Astrocyte (in vitro differentiated cells and primary cell): ENCODE measurements around the gene CEBPZOS. TPM values are rescaled to one million over a fixed set of nuclear protein-coding genes. Genes with fewer than 3 reads are reported as not detected.

ENCODE experiments used
- DNase-seq: peaks from one replicate; pipeline ENCODE4 v3.0.0-alpha.2; 2010; ENCODE audit warnings: low read depth
- FAIRE-seq: peaks from 2 replicates; lab custom pipeline; 2011; peaks lifted over from hg19 to GRCh38; lab: Jason Lieb, UNC
- H2AFZ ChIP-seq: 2 replicates; pipeline ENCODE4 v1.6.0; 2012; ENCODE audit warnings: low read depth, low read length, inconsistent platforms
- H3K27ac ChIP-seq: 2 replicates; pipeline ENCODE4 v1.5.1; 2011; ENCODE audit warnings: low read depth, low read length, inconsistent platforms
- H3K27me3 ChIP-seq: 2 replicates; pipeline ENCODE4 v1.6.0; 2011; ENCODE audit warnings: low read length, inconsistent platforms; ENCODE audit not compliant: insufficient read depth
- H3K36me3 ChIP-seq: 2 replicates; pipeline ENCODE4 v1.5.1; 2011; ENCODE audit warnings: low read length, inconsistent platforms; ENCODE audit not compliant: insufficient read depth
- H3K4me1 ChIP-seq: 2 replicates; pipeline ENCODE4 v1.5.1; 2011; ENCODE audit warnings: low read length, inconsistent platforms; ENCODE audit not compliant: insufficient read depth
- H3K4me2 ChIP-seq: 2 replicates; pipeline ENCODE4 v1.6.0; 2012; ENCODE audit warnings: low read length, inconsistent platforms
- H3K4me3 ChIP-seq: 2 replicates; pipeline ENCODE4 v1.5.1; 2011; ENCODE audit warnings: low read depth, mild to moderate bottlenecking, low read length, inconsistent platforms; ENCODE audit not compliant: insufficient read depth
- H3K79me2 ChIP-seq: 2 replicates; pipeline ENCODE4 v1.6.0; 2012; ENCODE audit warnings: mild to moderate bottlenecking, low read length, inconsistent platforms; ENCODE audit not compliant: insufficient read depth
- H3K9ac ChIP-seq: 2 replicates; pipeline ENCODE4 v1.6.0; 2012; ENCODE audit warnings: mild to moderate bottlenecking, low read length, inconsistent platforms
- H3K9me3 ChIP-seq: 2 replicates; pipeline ENCODE4 v1.5.1; 2012; ENCODE audit warnings: low read depth, mild to moderate bottlenecking, low read length, inconsistent platforms; ENCODE audit not compliant: insufficient read depth
- H4K20me1 ChIP-seq: 2 replicates; pipeline ENCODE4 v1.6.0; 2012; ENCODE audit warnings: low read length, inconsistent platforms; ENCODE audit not compliant: insufficient read depth
- H3K27ac Mint-ChIP-seq: one replicate; pipeline ENCODE4 v1.8.0; 2021; ENCODE audit warnings: mild to moderate bottlenecking, mixed read lengths; ENCODE audit not compliant: unreplicated experiment
- H3K27me3 Mint-ChIP-seq: one replicate; pipeline ENCODE4 v1.8.0; 2021; ENCODE audit warnings: low read depth, mixed read lengths; ENCODE audit not compliant: unreplicated experiment
- H3K36me3 Mint-ChIP-seq: one replicate; pipeline ENCODE4 v1.8.0; 2021; ENCODE audit warnings: low read depth, mixed read lengths; ENCODE audit not compliant: unreplicated experiment
- H3K4me1 Mint-ChIP-seq: one replicate; pipeline ENCODE4 v1.8.0; 2021; ENCODE audit warnings: low read depth, mixed read lengths; ENCODE audit not compliant: unreplicated experiment
- H3K4me3 Mint-ChIP-seq: one replicate; pipeline ENCODE4 v1.8.0; 2021; ENCODE audit warnings: mild to moderate bottlenecking, moderate library complexity, mixed read lengths; ENCODE audit not compliant: unreplicated experiment
- H3K9me3 Mint-ChIP-seq: one replicate; pipeline ENCODE4 v1.8.0; 2021; ENCODE audit warnings: mild to moderate bottlenecking, mixed read lengths; ENCODE audit not compliant: unreplicated experiment
- EZH2 ChIP-seq: IDR thresholded peaks from 2 replicates; pipeline ENCODE4 v1.6.1; 2012; ENCODE audit warnings: mild to moderate bottlenecking, low read length, inconsistent platforms; ENCODE audit not compliant: insufficient read depth
- total RNA-seq: library from RNA; stranded (reverse); gene quantifications from 2 replicates; pipeline ENCODE4 v1.2.1, GENCODE V29; 2021
- TF ChIP-seq, protein P1 (sequence below): IDR thresholded peaks from 2 replicates; pipeline ENCODE4 v1.5.1; 2011; ENCODE audit warnings: low read depth, mild to moderate bottlenecking, inconsistent platforms, low read length, moderate library complexity; ENCODE audit not compliant: insufficient read depth

Gene CEBPZOS
- total RNA-seq, 1 donor from 2014 or later: 37.3 TPM

DNA sequence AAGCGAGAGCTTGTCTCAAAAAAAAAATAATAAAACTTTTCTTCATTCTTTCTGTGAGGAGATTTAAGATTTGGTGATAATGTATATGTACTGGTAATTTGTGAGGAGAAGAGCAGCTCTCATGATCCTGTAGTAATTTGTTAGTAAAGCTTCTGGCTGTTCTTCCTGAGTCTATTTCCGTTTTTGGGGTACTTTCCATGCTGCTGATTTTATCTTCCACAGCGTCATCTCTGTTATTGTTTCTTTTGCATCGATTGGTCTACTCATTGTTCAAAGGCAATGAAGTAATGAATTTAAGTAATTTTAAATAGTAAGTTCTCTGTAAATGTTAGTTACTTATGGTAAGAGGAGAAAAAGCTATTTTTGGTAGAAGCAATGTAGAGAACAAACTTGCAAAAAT, 47.1 kb downstream of the CEBPZOS start:
- Mint-ChIP-seq H3K27ac (no peak overlapping the region), H3K9me3 (no peaks in the 10 kb centered on the region), H3K4me1 (peaks cover 1% of the 10 kb centered on the region), H3K36me3 (peaks cover 3% of the 10 kb centered on the region), H3K4me3 (no peak overlapping the region), H3K27me3 (no peaks in the 10 kb centered on the region)
- Histone ChIP-seq H2AFZ (no peak overlapping the region), H4K20me1 (no peaks in the 10 kb centered on the region), H3K9ac (no peak overlapping the region), H3K36me3 (peaks cover 38% of the 10 kb centered on the region), H3K79me2 (no peaks in the 10 kb centered on the region), H3K9me3 (no peaks in the 10 kb centered on the region), H3K27me3 (no peaks in the 10 kb centered on the region), H3K4me3 (no peak overlapping the region), H3K4me2 (no peak overlapping the region), H3K27ac (no peak overlapping the region), H3K4me1 (no peaks in the 10 kb centered on the region)
- no peak for DNase-seq
- FAIRE-seq: no peak
- TF ChIP-seq EZH2: no peak
- TF ChIP-seq, protein P1, sequence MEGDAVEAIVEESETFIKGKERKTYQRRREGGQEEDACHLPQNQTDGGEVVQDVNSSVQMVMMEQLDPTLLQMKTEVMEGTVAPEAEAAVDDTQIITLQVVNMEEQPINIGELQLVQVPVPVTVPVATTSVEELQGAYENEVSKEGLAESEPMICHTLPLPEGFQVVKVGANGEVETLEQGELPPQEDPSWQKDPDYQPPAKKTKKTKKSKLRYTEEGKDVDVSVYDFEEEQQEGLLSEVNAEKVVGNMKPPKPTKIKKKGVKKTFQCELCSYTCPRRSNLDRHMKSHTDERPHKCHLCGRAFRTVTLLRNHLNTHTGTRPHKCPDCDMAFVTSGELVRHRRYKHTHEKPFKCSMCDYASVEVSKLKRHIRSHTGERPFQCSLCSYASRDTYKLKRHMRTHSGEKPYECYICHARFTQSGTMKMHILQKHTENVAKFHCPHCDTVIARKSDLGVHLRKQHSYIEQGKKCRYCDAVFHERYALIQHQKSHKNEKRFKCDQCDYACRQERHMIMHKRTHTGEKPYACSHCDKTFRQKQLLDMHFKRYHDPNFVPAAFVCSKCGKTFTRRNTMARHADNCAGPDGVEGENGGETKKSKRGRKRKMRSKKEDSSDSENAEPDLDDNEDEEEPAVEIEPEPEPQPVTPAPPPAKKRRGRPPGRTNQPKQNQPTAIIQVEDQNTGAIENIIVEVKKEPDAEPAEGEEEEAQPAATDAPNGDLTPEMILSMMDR: no peak

DNA sequence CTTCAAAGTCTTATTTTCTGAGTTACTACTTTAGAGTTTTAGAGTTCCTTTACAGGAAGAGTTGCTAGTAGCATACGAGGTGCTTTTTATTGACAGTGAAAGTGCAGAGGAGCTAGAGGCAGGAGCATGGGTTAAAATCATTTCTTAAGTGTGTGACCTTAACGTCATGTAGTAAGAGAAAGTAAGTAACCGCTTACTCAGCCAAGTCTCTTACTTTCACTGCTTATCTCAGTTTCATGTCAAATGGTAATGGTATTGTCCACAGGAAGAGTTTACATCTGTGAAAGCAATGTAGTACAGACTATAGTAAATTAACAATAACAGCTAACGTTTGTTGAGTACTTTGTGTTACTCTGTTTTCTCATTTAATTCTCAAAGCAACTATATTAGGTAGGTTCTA, 47.7 kb downstream of the CEBPZOS start:
- Histone ChIP-seq H4K20me1 (no peaks in the 10 kb centered on the region), H3K4me3 (no peak overlapping the region), H3K4me1 (no peaks in the 10 kb centered on the region), H3K27me3 (no peaks in the 10 kb centered on the region), H3K36me3 (peaks cover 35% of the 10 kb centered on the region), H3K4me2 (no peak overlapping the region), H3K27ac (no peak overlapping the region), H2AFZ (no peak overlapping the region), H3K9me3 (no peaks in the 10 kb centered on the region), H3K9ac (no peak overlapping the region), H3K79me2 (no peaks in the 10 kb centered on the region)
- Mint-ChIP-seq H3K4me3 (no peak overlapping the region), H3K27me3 (no peaks in the 10 kb centered on the region), H3K4me1 (peaks cover 1% of the 10 kb centered on the region), H3K27ac (no peak overlapping the region), H3K36me3 (peaks cover 3% of the 10 kb centered on the region), H3K9me3 (no peaks in the 10 kb centered on the region)
- TF ChIP-seq EZH2: no peak
- TF ChIP-seq, protein P1: no peak
- DNase-seq: no peak
- FAIRE-seq: no peak

DNA sequence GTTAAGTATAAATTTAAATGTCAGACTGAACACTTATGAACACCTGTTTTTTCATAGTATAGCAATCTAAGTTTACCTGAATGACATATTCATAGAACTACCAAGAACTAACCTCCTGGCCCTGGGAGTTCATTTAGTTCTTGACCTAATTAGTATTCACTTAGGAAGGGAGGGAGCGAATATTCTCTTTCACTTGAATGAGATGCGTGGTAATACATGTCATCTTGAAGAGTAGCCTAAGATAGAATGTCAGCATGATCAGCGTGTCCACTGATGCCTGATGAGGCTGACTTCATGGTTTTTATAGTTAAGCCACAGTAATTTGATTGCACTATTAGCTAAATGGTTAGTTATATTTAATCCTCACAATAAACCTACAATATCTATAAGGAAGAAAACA, 48.5 kb downstream of the CEBPZOS start:
- Mint-ChIP-seq H3K9me3 (no peaks in the 10 kb centered on the region), H3K36me3 (peaks cover 3% of the 10 kb centered on the region), H3K4me3 (no peak overlapping the region), H3K4me1 (peaks cover 1% of the 10 kb centered on the region), H3K27me3 (no peaks in the 10 kb centered on the region), H3K27ac (no peak overlapping the region)
- H3K9me3 ChIP-seq: no peaks in the 10 kb centered on the region
- no peak overlapping the region for H3K4me3 ChIP-seq
- H3K9ac ChIP-seq: no peak overlapping the region
- no peak overlapping the region for H3K4me2 ChIP-seq
- H4K20me1 ChIP-seq: no peaks in the 10 kb centered on the region
- TF ChIP-seq EZH2: no peak
- TF ChIP-seq, protein P1: no peak
- H3K36me3 ChIP-seq: peaks cover 36% of the 10 kb centered on the region
- FAIRE-seq (no peak), DNase-seq (no peak)
- no peaks in the 10 kb centered on the region for H3K4me1 ChIP-seq
- no peaks in the 10 kb centered on the region for H3K27me3 ChIP-seq
- no peaks in the 10 kb centered on the region for H3K79me2 ChIP-seq
- no peak overlapping the region for H2AFZ ChIP-seq
- no peak overlapping the region for H3K27ac ChIP-seq
